Adrenal gland (tissue), 5 donors: Measurements from ENCODE around the gene TIFAB.

Experiments used
- CTCF ChIP-seq, 6 experiments: fragments of 450-650 bp in 4 of 6; fragments of 200-600 bp in 2 of 6; sonication (generic) in 1 of 6; IDR thresholded peaks; 1 replicate in 5 of 6; 2 replicates in 1 of 6; pipeline versions ENCODE4 v1.5.1 to v1.8.0; 2016 to 2021; ENCODE audit warnings: antibody characterized with exemption in 6 of 6, mild to moderate bottlenecking in 2 of 6, moderate library complexity in 1 of 6
- POLR2A ChIP-seq, 2 donors: fragments of 450-650 bp; IDR thresholded peaks; one replicate each; pipeline ENCODE4 v1.6.1; 2017; ENCODE audit warnings: antibody characterized with exemption in 2 of 2, mild to moderate bottlenecking in 2 of 2, moderate library complexity in 1 of 2
- donor health status: DM: no; HTN: no; CAD: no.

GRCh38 chr5:135398855-135399793 lies 53.0 kb downstream of the TIFAB start, which contains the start of gene MACROH2A1:
- TF ChIP-seq POLR2A (IDR thresholded peaks at IDR 0.05): peak; percentile 91 to 94
- peak in 2 of 6 experiments; percentile 5 to 41 for TF ChIP-seq CTCF (IDR thresholded peaks at IDR 0.05)
